ENCODE measurements around the gene TES.

TES gene

GRCh38 chr7:116229366-116229765, 19.0 kb downstream of the TES start:
- Histone ChIP-seq H4K20me1 (ENCODE audit: insufficient read depth) (no peaks in the 10 kb centered on the region), H3K4me1 (ENCODE audit: low read depth, poor library complexity, severe bottlenecking) (peaks cover 67% of the 10 kb centered on the region), H3K4me3 (IDR thresholded peaks at IDR 0.05; ENCODE audit: insufficient read depth, low read depth, low read length) (no peak overlapping the region), H3K27ac (no peak overlapping the region), H3K4me2 (peak overlapping the region; percentile 38), H3K27me3 (ENCODE audit: insufficient read depth, low read depth) (no peaks in the 10 kb centered on the region), H3K9ac (no peak overlapping the region), H3K36me3 (ENCODE audit: insufficient read depth) (no peaks in the 10 kb centered on the region), H2AFZ (ENCODE audit: low read depth) (no peak overlapping the region), H3K79me2 (ENCODE audit: insufficient read depth, low read depth) (peaks cover 78% of the 10 kb centered on the region; the same call in 1 of the 2 replicates)
- TF ChIP-seq CTCF (conservative IDR thresholded peaks at IDR 0.05; ENCODE audit: low read depth, low read length), result no peak

- H4K20me1 ChIP-seq (ENCODE audit: insufficient read depth), result no peaks in the 10 kb centered on the region
- H3K4me2 ChIP-seq, result peak overlapping the region; percentile 38; the same call in 1 of the 2 replicates
- peaks cover 63% of the 10 kb centered on the region for H3K4me1 ChIP-seq (ENCODE audit: low read depth, poor library complexity, severe bottlenecking)
- H3K27me3 ChIP-seq (ENCODE audit: insufficient read depth, low read depth), result no peaks in the 10 kb centered on the region
- H3K4me3 ChIP-seq (IDR thresholded peaks at IDR 0.05; ENCODE audit: insufficient read depth, low read depth, low read length), result no peak overlapping the region
- no peak overlapping the region for H3K27ac ChIP-seq
- TF ChIP-seq CTCF (conservative IDR thresholded peaks at IDR 0.05; ENCODE audit: low read depth, low read length), result no peak
- no peak overlapping the region for H2AFZ ChIP-seq (ENCODE audit: low read depth)
- H3K79me2 ChIP-seq (ENCODE audit: insufficient read depth, low read depth), result peaks cover 73% of the 10 kb centered on the region; the same call in 1 of the 2 replicates
- no peak overlapping the region for H3K9ac ChIP-seq
- H3K36me3 ChIP-seq (ENCODE audit: insufficient read depth), result no peaks in the 10 kb centered on the region
These were observed 20.1 kb downstream of the TES start for GRCh38 chr7:116230191-116231005.

- Histone ChIP-seq H3K27ac (peak overlapping the region; percentile 7; the same call in 1 of the 2 replicates), H3K4me1 (ENCODE audit: low read depth, poor library complexity, severe bottlenecking) (peaks cover 63% of the 10 kb centered on the region), H3K79me2 (ENCODE audit: insufficient read depth, low read depth) (peaks cover 64% of the 10 kb centered on the region; the same call in 1 of the 2 replicates), H2AFZ (ENCODE audit: low read depth) (no peak overlapping the region), H3K27me3 (ENCODE audit: insufficient read depth, low read depth) (no peaks in the 10 kb centered on the region), H3K4me2 (peak overlapping the region; percentile 44), H3K4me3 (IDR thresholded peaks at IDR 0.05; ENCODE audit: insufficient read depth, low read depth, low read length) (no peak overlapping the region), H3K36me3 (ENCODE audit: insufficient read depth) (no peaks in the 10 kb centered on the region), H4K20me1 (ENCODE audit: insufficient read depth) (no peaks in the 10 kb centered on the region), H3K9ac (no peak overlapping the region)
- no peak for TF ChIP-seq CTCF (conservative IDR thresholded peaks at IDR 0.05; ENCODE audit: low read depth, low read length)
These were observed 21.2 kb downstream of the TES start for GRCh38 chr7:116231543-116231942.

GRCh38 chr7:116231949-116232348, 21.6 kb downstream of the TES start:
- Histone ChIP-seq H3K79me2 (ENCODE audit: insufficient read depth, low read depth) (peaks cover 63% of the 10 kb centered on the region; the same call in 1 of the 2 replicates), H3K9ac (no peak overlapping the region), H3K27ac (peak overlapping the region; percentile 7; the same call in 1 of the 2 replicates), H3K4me2 (peak overlapping the region; percentile 44), H3K27me3 (ENCODE audit: insufficient read depth, low read depth) (no peaks in the 10 kb centered on the region), H2AFZ (ENCODE audit: low read depth) (no peak overlapping the region), H3K4me3 (IDR thresholded peaks at IDR 0.05; ENCODE audit: insufficient read depth, low read depth, low read length) (no peak overlapping the region), H3K36me3 (ENCODE audit: insufficient read depth) (no peaks in the 10 kb centered on the region), H3K4me1 (ENCODE audit: low read depth, poor library complexity, severe bottlenecking) (peaks cover 63% of the 10 kb centered on the region), H4K20me1 (ENCODE audit: insufficient read depth) (no peaks in the 10 kb centered on the region)
- TF ChIP-seq CTCF (conservative IDR thresholded peaks at IDR 0.05; ENCODE audit: low read depth, low read length), result no peak
